Ectodermal cell (in vitro differentiated cells): ENCODE results near the gene ASPHD2.

Experiments
- H3K27ac ChIP-seq: 2 replicates; pipeline ENCODE4 v1.7.0; 2013; ENCODE audit warnings: mild to moderate bottlenecking, low read depth, low read length; ENCODE audit not compliant: insufficient read depth, poor library complexity, severe bottlenecking
- H3K27me3 ChIP-seq: 2 replicates; pipeline ENCODE4 v1.7.0; 2013; ENCODE audit warnings: mild to moderate bottlenecking, low read length; ENCODE audit not compliant: insufficient read depth, control insufficient read depth, poor library complexity, severe bottlenecking
- H3K36me3 ChIP-seq: one replicate; pipeline ENCODE4 v1.7.0; 2013; ENCODE audit warnings: low read length; ENCODE audit not compliant: control insufficient read depth, insufficient read depth
- H3K4me1 ChIP-seq: one replicate; pipeline ENCODE4 v1.7.0; 2013; ENCODE audit warnings: low read length; ENCODE audit not compliant: control insufficient read depth, insufficient read depth
- H3K4me3 ChIP-seq: 2 replicates; pipeline ENCODE4 v1.7.0; 2013; ENCODE audit warnings: low read depth, low read length, control low read depth; ENCODE audit not compliant: insufficient read depth
- H3K9me3 ChIP-seq: 2 replicates; pipeline ENCODE4 v1.7.0; 2013; ENCODE audit warnings: mild to moderate bottlenecking, low read length, moderate library complexity; ENCODE audit not compliant: control insufficient read depth
- WGBS, 2 experiments: methylation state at CpG; one replicate each; pipeline ENCODE4 v1.1.7; 2013; ENCODE audit warnings: missing lambda C conversion rate in 2 of 2; 5-methylcytosine and 5-hydroxymethylcytosine counted together

ASPHD2 gene

DNA sequence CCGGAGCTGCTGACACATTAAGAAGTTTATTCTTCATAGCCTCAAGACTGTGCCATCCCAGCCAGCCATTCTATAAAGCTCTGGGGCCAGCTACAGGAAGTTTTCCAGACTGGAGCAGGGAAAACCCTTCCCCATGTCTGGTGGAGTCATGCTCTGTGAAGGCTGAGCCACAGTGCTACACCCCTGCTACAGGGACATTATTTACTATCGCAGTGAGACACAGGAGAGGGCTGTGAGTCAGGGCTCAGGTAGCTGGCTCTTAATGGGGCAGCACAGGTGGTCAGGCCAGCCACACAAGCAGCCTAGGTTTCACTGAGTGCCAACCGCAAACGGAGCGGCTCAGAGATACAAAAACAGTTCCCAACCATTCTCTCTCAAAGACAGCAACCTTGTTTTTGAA lies 42.5 kb downstream of the ASPHD2 start:
- Histone ChIP-seq H3K36me3 (peaks cover 42% of the 10 kb centered on the region), H3K27ac (no peak overlapping the region)
- 95 to 96% methylated on average over 5 of the region's 5 CpGs for WGBS, 2 experiments

DNA sequence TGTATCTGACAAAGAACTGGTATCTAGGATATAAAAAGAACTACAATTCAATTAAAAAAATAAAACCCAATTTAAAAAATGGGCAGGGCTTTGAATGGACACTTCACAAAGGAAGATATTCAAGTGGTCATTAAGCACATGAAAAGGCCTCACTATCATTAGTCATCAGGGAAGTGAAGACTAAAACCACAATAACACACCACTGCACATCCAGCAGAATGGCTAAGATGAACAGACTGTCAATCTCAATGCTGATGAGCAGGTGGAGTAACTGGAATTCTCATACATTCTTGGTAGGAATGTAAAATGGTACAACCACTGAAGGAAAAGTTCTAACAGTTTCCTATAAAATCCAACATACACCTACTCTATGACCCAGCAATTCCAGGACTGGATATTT lies 45.6 kb downstream of the ASPHD2 start:
- Histone ChIP-seq H3K4me3 (no peak overlapping the region), H3K4me1 (no peaks in the 10 kb centered on the region), H3K27ac (no peak overlapping the region), H3K36me3 (peaks cover 37% of the 10 kb centered on the region), H3K27me3 (no peaks in the 10 kb centered on the region), H3K9me3 (no peaks in the 10 kb centered on the region)

More for the DNA sequence above, 42.5 kb downstream of the ASPHD2 start:
- no peaks in the 10 kb centered on the region for H3K4me1 ChIP-seq
- H3K4me3 ChIP-seq: no peak overlapping the region
- no peaks in the 10 kb centered on the region for H3K27me3 ChIP-seq
- H3K9me3 ChIP-seq: no peaks in the 10 kb centered on the region

DNA sequence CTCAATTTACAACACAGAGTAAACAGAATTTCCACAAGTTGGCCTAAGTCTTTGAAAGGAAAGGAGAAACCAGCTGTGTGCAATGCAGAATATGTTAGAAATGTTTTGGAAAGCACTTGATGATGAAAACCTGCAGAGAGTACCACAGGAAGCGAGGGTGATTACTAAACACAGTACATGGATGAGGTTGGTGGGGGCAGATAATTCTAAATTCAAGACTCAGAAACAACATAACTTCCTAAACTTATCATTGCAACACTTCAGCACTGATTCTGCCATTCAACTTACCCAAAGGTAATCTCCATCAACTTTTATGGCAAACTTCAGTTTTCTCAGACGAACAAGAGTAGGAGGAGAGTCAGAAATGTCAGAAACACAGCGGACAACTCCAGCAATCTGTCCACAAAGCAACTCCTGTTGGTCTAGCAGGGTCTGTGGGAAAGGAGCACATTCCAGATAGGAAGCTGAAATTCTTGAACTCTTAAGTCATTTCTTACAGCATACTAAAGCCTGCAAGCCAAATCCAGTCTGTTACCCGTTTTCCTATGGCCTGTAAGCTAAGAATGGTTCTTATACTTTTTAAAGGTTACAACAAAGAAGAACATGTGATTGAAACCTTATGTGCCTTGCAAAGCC lies 47.8 kb downstream of the ASPHD2 start:
- H3K27ac ChIP-seq: no peak overlapping the region
- peaks cover 28% of the 10 kb centered on the region for H3K36me3 ChIP-seq
- H3K4me3 ChIP-seq: no peak overlapping the region
- no peaks in the 10 kb centered on the region for H3K27me3 ChIP-seq
- WGBS, 2 experiments: 89 to 95% methylated on average over 3 to 4 of the region's 4 CpGs
- H3K4me1 ChIP-seq: peaks cover 5% of the 10 kb centered on the region
- no peaks in the 10 kb centered on the region for H3K9me3 ChIP-seq

DNA sequence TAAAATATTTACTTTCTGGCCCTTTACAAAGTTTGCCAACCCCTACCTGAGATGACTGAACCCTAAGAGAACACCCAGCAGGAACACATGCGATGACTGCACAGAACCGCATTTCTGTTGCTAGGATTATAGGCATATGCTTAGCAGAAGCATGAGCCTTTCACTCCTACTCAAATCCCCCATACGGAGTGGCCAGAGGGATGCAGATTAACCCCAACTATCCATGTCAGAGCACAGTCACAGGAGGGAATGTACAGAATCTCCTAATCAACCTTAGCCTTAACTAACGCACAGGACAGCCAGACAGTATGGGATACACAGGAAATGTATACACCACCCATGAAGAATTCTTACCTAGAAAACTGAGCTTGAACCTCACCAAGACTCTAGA lies 48.3 kb downstream of the ASPHD2 start:
- no peaks in the 10 kb centered on the region for H3K9me3 ChIP-seq
- H3K4me1 ChIP-seq: peaks cover 6% of the 10 kb centered on the region
- no peak overlapping the region for H3K4me3 ChIP-seq
- H3K36me3 ChIP-seq: peaks cover 23% of the 10 kb centered on the region
- WGBS, 2 experiments: 65 to 66% methylated on average over 4 of the region's 4 CpGs
- peak overlapping the region; percentile 4 for H3K27ac ChIP-seq
- no peaks in the 10 kb centered on the region for H3K27me3 ChIP-seq

DNA sequence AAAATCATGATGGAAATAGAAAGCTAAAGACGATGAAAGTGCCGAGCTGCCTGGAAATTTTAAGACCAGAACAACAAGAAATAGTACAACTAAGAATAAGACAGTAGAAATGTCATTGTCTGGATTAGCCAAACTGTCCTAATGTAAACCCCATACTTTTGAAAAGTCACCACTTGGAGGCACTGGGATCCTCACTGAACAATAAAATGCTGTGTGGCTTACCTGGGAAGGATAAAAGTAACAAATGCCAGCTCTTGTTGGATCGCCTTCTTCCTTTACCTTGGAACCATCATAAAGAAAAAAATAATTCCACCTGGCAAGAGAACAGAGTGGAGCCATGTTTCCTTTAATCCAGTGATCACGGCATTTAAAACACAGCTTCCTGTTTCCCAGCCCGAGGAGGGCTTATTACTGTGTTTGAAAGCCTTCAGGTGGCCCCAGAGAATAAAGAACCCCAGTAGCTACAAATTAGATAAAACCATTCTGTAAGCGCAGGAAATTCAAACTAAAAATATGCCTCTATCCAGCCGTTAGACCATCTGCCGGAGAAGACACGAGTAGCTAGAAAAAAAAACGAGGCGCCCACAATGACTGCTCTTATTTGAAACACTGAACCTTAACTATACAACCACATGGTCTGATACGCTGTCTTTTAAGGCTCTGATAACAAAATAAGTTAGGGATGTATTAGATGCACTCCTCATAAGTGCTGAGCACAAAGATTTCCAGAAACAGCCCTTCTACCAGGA lies 50.2 kb downstream of the ASPHD2 start:
- H3K36me3 ChIP-seq: peaks cover 18% of the 10 kb centered on the region
- peaks cover 12% of the 10 kb centered on the region for H3K4me1 ChIP-seq
- H3K4me3 ChIP-seq: no peak overlapping the region
- H3K9me3 ChIP-seq: no peaks in the 10 kb centered on the region
- WGBS, 2 experiments: 91 to 95% methylated on average over 11 to 12 of the region's 12 CpGs
- H3K27me3 ChIP-seq: no peaks in the 10 kb centered on the region
- H3K27ac ChIP-seq: no peak overlapping the region

DNA sequence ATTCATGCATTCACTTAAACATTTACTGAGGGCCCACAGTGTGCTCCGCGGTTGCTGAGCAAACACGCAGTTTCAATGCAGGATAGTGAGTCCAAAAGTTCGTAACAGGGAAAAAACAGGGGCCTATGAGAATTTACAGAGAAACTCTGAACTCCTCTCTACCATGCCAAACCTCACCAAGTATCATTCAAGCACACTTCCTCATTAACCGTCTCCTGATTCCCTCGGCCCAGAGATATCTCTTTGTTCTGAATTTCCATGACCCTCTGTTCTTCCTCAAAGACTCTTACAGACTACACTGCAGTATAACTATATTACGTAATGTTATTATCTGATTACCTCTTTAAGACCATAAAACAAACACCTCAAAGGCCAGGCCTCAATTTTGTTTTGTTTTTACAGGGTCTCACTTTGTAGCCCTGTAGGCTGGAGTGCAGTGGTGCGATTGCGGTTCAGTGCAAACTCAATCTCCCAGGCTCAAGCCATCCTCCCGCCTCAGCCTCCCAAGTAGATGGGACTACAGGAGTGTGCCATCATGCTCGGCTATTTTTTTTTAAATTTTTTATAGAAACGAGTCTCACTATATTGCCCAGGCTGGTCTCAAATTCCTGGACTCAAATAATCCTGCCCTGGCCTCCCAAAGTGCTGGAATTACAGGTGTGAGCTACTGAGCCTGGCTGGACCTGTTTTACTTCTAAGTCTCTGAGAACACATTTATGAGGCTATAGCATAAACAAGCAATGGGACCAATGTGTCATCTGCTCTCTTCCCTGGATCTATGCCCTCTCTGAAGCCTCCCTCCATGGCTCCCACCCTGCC lies 50.9 kb downstream of the ASPHD2 start:
- Histone ChIP-seq H3K4me1 (peaks cover 18% of the 10 kb centered on the region), H3K27me3 (no peaks in the 10 kb centered on the region), H3K4me3 (no peak overlapping the region), H3K27ac (no peak overlapping the region), H3K9me3 (no peaks in the 10 kb centered on the region), H3K36me3 (peaks cover 14% of the 10 kb centered on the region)
- WGBS, 2 experiments: 90 to 92% methylated on average over 12 of the region's 12 CpGs

DNA sequence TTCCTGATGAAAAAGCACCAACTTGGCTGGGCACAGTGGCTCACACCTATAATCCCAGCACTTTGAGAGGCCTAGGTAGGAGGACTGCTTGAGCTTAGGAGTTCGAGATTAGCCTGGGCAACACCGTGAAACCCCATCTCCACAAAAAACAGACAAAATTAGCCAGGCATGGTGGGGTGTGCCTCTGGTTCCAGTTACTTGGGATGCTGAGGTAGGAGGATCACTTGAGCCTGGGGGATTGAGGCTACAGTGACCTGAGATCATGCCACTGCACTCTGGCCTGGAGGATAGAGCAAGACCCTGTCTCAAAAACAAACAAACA lies 51.5 kb downstream of the ASPHD2 start:
- Histone ChIP-seq H3K27me3 (no peaks in the 10 kb centered on the region), H3K4me3 (no peak overlapping the region), H3K9me3 (no peaks in the 10 kb centered on the region), H3K27ac (no peak overlapping the region), H3K4me1 (peaks cover 18% of the 10 kb centered on the region), H3K36me3 (peaks cover 14% of the 10 kb centered on the region)
- WGBS, 2 experiments: 80 to 93% methylated on average over 2 of the region's 2 CpGs

DNA sequence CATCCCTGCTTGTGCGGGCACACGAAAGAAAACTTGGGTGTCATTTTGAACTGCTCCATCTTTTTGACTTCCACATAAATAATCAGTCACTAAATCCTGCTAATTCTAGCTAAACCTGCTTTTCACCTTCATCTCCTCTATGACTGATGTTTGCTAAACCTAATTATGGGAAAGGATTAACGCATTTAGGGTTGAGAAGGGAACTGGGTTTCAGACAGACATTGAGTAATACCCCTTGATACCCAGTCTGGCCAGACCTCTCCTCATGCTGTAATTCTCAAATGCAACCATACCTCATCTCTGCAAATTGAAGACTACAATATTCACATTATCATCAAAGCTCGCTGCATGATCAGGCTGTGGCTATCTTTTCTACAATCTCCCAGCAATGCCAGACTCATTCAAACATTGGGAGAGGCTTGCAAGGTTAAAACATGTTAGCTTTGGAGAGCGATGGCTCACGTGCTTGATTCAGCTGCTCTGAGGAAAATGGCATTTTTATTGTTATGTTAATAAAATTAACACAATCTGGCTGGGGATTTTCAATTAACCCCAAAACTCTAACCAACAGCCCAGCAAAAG lies 52.1 kb downstream of the ASPHD2 start:
- Histone ChIP-seq H3K36me3 (peaks cover 14% of the 10 kb centered on the region), H3K27ac (no peak overlapping the region), H3K4me1 (peaks cover 18% of the 10 kb centered on the region), H3K27me3 (no peaks in the 10 kb centered on the region), H3K4me3 (no peak overlapping the region), H3K9me3 (no peaks in the 10 kb centered on the region)
- 79 to 94% methylated on average over 4 to 6 of the region's 6 CpGs for WGBS, 2 experiments

DNA sequence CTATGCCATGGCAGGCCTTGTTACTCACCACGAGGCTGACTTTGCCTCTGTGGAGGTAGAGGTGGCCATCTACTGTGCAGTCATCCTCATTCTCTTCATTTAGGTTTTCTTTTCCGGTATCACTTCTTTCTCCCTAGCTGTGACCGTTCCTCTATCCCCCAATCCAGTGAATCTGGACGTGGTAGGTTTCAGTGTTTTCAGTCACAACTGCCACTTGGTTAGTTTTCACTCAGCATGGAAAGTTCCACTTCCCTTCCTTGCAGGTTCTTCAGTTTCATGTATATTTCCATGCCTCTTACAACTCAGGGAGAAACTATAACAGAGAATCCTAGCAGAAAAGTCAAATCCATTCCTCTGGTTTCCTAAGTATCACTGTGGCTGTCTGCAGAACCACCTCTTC lies 52.6 kb downstream of the ASPHD2 start:
- H3K27me3 ChIP-seq: no peaks in the 10 kb centered on the region
- peaks cover 14% of the 10 kb centered on the region for H3K36me3 ChIP-seq
- H3K27ac ChIP-seq: no peak overlapping the region
- peaks cover 18% of the 10 kb centered on the region for H3K4me1 ChIP-seq
- 91% methylated on average over 4 of the region's 4 CpGs for WGBS, 2 experiments
- no peaks in the 10 kb centered on the region for H3K9me3 ChIP-seq
- no peak overlapping the region for H3K4me3 ChIP-seq

DNA sequence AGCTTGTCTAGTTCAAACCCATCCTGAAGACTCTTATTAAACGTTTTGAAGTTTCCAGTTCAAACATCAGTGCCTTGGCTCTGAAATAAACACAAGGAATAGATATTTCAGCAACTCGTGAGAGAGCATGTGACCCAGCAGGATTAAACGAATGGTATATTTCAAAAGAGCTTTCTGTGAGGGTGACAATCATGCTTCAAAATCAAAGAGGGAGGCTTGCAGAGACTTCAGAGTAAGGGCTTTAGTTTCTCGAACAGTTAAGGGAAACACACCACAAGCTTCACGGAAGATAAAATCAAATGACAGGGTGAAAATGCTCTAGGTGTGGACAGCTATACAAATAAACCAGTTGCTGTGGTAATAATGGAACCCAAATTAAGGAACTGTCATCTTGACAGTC lies 53.1 kb downstream of the ASPHD2 start:
- peaks cover 12% of the 10 kb centered on the region for H3K36me3 ChIP-seq
- 91 to 93% methylated on average over 5 of the region's 5 CpGs for WGBS, 2 experiments
- H3K27ac ChIP-seq: no peak overlapping the region
- no peaks in the 10 kb centered on the region for H3K27me3 ChIP-seq
- H3K4me1 ChIP-seq: peaks cover 18% of the 10 kb centered on the region
- no peak overlapping the region for H3K4me3 ChIP-seq
- H3K9me3 ChIP-seq: no peaks in the 10 kb centered on the region
